Stimulated activated CD8-positive, alpha-beta memory T cell treated with anti-CD3 and anti-CD28 coated beads, Interleukin-7, amount 100 ng/mL, for 1 hour (primary cell): Measurements from ENCODE around the gene PNPLA2.

Source experiments
- DNase-seq, 2 donors: peaks; one replicate each; pipeline ENCODE4 v3.0.0-alpha.2; 2020; ENCODE audit warnings: low read depth in 2 of 2

Gene PNPLA2

DNA sequence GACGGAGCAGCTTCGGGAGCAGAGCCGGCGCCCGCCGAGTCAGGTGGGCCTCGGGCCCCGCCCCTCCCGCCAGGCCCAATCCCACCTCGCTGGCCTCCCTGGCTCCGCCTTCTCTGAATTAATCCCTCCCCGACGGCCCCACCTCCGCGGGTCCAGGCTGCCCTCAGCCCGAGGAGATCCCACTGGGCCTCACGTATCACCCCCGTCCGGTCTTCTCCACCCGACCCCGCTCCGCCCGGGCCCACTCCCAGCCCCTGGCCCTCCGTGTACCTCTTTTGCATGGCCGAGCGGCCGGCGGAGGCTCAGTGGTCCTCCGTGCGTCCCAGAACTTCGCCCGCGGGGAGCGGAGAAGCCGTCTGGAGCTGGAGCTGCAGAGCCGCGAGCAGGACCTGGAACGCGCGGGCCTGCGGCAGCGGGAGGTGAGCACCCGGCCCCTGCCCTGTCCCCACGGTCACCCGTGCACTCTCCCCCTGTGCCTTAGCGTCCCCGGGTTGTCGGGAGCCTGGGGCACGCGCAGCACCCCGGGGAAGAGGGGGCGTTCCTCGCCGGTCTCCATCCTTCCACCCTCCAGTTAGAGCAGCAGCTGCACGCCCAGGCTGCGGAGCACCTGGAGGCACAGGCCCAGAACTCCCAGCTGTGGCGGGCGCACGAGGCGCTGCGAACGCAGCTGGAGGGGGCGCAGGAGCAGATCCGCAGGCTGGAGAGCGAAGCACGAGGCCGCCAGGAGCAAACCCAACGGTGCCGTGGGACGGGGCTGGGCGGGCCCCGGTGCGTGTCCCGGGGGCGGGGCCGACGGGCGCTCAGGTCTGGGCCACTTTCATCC is 11.8 kb downstream of the PNPLA2 start:
- DNase-seq, result peak in 1 of 2 donors; percentile 41

DNA sequence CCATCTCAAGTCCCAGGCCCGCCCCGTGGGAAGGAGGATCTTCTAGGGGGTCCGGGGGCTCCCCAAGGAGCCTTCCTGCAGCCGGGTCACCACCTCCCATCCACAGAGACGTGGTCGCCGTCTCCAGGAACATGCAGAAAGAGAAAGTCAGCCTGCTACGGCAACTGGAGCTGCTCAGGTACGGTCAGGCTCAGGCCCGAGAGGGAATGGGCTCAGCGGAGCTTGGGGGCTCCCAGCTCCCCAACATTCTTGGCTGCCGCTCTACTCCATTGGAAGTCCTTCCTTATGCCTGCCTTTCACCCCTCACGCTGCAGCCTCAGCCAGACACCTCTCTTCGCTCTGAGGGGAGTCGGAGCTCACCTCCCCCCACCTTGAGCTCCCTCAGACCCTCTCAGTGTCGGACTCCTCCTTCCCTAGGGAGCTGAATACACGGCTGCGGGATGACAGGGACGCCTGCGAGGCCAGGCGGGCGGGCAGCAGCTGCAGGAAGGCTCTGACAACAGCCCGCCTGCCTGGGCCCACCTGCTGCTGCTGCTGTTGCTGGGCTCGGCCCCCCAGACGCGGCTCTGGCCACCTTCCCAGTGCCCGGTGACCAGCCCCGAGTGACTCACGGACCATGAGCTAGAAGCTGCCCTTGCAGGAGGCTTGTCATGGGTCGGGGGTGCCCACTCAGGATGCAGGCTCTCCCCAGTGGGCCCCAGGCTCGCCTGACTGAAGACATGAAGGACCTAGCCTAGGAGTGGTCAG is 12.6 kb downstream of the PNPLA2 start:
- no peak for DNase-seq

DNA sequence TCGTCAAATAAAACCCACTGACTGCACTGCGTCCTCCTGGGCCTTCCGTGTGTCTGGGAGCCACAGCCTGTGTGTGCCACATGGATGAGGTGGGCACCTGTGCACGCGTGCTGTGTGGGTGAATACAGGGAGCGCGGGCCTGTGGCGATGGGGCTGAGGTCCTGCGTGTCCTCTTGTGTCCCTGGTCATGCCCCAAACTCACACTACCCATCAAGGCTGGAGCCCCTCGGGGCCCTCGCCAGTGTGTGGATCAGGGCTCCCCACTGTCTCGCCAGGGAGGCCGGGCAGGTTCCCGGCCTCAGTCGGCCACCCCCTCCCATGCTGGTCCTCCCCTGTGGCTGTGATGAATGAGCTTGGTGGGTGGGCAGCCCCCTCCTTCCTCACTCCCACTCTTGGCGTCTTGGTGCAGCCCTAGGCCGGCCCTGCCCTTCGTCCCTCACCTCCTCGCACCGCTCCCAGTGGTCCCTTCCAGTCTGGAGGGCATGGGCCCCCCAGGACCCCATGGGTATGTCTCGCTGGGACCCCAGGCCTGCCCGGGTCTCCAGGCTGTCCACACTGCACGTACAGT is 13.3 kb downstream of the PNPLA2 start:
- DNase-seq, result no peak

DNA sequence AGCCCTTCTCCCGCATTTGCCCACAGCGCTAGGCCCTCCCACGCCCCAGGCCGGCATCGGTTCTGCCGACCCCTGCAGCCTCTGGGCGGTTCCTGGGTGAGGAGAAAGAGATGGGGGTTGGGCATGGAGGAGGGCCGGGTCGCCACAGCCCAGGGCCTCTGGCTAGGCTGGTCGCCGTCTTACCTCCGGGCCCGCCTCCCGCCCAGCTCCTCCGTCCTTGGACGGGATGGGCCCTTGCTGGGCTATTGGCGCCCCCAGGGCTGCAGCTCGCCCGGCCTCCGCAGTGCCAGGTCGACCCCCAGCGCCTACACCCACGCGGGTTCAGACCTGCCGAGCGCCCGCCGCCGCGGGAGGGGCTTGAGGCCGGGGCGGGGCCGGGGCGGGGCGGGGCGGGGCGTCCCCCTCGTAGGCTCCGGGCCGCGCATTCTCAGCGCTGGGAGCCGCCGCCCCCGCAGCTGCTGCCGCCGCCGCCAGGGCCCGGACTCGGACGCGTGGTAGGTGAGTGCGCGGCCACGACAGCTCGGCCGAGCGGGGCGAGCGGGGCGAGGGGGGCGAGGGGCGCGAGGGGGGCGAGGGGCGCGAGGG is 13.9 kb downstream of the PNPLA2 start, which contains the start of gene CD151:
CD151 (plus strand) TSS at position 424 of the 585 bp plus-strand sequence. CDS start 3,118 bp downstream, outside the sequence.
- DNase-seq, result no peak

DNA sequence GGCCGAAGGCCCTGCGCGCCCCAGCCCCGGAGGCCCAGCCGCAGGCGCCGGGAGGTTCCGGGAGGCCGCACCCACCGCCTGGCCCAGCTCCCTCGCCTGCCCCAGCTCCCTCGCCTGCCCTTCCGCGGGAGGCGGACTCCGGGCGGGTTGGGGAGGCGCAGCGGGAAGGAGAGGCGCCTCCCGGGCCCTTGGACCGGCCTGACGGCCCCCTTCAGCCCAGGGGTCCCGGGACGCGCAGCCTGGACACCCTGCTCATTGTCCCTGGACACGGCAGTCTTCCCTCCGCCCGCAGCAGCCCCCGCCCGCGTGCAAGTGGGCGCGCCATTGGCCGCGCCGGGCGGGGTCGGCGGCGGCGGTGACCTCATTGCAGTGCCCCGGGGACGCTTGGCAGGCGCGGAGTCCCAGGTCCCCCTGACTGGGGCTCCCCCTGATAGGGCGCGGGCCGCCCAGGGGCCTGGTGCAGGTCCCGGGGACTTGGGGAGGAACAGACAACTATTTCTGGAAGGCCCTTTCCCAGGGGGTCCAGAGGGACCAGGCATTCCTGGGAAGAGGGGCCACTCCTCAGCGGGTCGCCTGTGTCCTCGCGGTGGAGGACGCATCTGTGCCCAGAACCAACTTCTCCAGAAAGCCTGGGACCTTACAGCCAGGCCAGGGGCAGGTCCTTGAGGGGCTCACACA is 14.5 kb downstream of the PNPLA2 start:
- DNase-seq, result no peak

DNA sequence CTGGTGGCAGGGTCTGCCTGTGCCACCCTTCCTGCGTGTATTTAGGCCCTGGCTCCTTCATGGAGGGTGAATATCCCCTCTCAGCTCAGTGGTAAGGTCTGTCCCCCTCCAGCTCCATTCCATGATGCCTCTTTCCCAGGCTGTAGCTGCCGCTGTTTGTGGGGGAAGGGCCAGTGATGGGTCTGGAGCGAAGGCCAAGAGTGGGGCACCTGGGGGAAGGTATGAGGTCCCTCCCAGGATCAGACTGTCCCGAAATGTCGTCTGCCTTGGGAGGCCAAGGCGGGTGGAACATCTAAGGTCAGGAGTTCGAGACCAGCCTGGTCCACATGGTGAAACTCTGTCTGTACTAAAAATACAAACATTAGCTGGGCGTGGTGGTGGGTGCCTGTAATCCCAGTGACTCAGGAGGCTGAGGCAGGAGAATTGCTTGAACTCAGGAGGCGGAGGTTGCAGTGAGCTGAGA is 15.2 kb downstream of the PNPLA2 start:
- no peak for DNase-seq

DNA sequence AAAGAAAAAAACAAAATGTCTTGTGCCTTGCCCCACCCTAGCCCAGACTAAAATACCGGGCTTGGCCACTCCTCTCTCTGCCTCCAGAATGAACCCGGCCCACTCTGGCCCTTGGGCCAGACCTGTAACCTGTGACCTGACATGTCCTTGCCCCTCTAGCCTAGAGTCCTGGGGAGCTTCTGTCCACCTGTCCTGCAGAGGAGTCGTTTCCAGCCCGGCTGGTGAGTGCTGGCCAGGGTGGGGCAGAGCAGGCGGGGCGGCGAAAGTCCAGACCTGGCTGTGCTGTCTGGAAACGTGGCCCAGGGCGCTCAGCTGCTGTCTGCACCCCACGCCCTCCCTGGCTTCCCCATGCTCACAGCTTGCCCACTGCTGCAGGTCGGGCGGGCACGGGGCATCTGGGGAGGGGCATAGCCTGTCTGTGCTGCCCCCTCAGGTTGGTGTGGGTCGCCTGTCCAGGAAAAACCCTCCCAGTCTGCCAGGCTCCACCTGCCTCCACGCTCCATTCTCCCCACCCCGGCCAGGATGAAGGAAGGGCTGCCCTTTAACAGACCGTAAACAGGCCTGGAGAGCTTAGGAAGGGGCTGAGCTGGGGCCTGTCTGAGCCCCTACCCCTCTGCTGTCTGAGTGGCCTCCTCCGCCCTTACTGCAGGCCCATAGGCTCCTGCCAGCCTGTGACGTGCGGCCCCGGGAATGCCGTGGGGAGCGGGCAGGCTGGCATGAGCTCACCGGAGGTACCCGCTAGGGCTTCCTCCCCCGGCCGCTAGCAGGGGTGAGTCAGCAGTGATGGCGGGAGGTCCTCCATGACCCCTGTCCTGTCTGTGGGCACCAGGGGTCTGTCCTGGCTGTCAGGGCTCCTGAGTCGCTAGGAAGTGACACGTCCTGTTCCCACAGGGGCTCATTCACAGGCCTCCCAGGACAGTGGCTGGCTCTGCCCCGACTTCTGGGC is 15.9 kb downstream of the PNPLA2 start:
- no peak for DNase-seq

DNA sequence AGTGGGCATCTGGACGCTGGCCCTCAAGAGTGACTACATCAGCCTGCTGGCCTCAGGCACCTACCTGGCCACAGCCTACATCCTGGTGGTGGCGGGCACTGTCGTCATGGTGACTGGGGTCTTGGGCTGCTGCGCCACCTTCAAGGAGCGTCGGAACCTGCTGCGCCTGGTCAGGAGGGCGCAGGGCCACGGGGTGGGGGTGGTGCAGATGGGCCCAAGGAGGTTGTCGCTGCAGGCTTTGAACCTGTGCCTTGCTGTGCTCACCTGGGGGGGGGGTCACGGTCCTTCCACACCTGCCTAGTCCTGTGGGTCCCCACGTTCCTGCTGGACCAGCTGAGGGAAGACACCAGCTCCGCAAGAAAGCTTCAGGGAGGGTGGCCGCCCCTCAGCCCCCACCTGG is 17.6 kb downstream of the PNPLA2 start:
- no peak for DNase-seq

DNA sequence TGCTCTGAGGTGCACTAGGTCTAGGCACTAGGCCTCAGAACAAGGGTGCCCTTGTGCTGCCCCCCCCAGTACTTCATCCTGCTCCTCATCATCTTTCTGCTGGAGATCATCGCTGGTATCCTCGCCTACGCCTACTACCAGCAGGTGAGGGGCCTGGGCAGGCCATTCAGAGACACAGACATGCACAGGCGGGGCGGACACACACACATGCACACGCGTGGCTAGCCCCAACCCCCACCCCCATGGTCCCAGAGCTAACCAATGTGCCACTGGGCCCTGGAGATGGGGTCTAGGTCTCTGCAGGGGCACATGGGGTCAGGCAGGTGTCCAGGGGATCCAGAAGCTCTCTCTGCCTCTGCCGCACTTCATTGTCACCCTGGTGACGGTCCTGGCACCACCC is 18.0 kb downstream of the PNPLA2 start:
- DNase-seq, result no peak

DNA sequence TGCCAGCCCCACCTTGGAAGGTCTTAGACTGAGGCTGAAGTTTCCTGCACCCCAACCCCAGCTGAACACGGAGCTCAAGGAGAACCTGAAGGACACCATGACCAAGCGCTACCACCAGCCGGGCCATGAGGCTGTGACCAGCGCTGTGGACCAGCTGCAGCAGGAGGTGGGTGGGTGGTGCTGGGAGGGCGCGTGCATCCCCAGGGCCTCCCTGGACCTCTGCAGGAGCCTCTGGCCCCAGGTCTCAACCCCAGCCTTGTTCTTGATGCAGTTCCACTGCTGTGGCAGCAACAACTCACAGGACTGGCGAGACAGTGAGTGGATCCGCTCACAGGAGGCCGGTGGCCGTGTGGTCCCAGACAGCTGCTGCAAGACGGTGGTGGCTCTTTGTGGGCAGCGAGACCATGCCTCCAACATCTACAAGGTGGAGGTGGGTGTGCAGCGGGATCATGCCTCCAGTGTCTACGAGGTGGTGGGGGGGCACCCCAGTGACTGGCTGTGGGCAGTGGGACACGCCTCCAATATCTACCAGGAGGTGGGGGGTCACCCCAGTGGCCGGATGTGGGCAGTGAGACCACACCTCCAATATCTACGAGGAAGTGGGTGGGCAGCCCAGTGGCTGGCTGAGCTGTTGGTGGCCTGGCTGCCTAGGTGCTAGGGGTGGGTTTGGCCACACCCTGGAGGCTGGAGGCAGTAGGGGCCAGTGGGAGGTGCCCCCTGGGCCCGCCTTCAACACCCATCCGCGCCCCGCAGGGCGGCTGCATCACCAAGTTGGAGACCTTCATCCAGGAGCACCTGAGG is 18.7 kb downstream of the PNPLA2 start:
- DNase-seq, result no peak

DNA sequence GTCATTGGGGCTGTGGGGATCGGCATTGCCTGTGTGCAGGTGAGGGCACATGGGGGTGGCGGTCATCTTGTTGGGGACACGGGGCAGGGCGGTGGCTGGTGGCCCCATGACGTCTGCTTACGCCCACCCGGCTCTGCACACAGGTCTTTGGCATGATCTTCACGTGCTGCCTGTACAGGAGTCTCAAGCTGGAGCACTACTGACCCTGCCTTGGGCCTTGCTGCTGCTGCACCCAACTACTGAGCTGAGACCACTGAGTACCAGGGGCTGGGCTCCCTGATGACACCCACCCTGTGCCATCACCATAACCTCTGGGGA is 19.2 kb downstream of the PNPLA2 start:
- no peak for DNase-seq

DNA sequence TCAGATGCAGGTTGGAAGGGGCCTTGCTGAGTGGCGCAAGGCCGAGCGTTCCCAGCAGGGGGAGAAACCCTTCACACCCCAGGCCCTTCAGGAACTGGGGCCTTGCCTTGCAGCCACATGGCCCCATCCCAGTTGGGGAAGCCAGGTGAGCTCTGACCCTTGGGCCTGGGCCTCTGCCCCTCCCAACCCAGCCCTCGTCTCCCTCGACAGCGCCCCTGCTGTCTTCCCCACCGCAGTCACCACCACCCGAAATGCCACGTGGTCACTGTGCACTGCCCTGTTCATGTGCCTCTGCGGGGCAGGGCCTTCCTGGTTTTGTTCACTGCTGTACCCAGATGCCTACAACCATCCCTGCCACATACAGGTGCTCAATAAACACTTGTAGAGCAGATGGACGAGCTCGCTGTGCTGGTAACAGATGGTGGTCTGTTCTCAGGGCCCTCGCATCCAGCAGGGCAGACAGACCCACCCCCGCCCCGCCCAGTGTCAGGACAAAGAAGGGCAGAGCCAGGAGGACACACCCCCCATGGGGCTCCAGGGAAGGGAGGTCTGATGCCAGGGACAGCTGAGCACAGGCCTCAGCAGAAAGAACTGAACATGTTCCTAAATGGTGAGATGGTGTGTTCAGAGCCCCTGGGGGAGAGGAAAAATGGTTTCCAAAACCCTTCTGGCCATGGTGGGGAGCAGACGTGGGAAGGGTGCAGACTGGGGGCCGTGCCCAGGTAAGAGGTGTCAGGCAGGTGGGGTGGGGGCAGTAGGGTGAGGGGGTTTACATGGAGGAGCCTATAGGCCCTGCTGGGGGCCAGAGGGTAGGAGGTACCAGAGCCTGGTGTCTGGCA is 19.9 kb downstream of the PNPLA2 start:
- no peak for DNase-seq

DNA sequence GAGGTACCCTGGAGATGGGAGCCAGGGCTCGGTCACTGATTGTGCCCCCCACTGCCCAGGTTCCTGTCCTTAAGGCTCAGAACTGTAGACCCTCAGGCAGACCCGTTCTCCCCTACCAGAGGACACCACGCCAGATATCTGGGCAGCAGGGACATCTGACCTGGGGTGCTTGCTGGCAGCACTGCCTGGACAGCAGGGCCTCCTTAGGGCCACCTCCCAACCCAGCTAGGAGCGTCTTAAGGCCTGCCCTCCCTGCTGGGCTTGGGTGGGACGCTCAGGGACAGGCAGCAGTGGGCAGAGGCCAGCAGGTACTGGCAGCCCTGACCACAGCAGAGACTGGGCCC is 20.5 kb downstream of the PNPLA2 start:
- no peak for DNase-seq

DNA sequence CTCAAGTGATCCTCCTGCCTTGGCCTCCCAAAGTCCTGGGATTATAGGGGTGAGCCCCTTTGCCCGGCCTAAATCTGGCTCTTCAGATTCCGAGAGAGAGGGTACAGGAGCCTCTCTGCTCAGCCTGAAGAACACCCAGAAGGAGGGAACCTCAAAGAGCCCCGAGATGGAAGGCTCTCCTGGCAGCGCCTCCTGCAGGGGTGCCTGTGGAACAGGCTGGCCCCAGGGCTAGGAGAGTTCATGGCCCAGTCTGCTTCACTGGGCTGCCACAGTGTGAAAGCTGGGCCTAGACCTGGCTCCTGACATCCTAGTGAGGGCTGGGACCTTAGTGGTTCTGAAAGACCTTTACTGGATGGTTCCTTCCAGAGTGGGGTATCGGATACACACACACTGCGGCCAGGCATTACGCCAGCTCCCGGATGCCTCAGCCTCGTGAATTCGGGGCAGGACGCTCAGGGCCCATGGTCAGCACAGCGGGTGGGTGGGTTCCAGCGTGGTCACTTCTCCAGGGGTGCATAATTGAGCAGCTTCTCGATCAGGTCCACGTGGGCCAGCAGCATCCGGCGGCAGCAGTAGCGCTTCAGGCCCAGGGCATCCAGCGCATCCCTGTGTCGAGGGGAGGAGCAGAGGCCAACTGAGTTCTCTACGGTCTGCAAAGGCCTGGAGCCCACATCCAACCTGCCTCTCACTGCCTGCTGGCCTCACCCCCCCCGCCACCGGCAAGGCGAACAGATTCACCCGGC is 21.3 kb downstream of the PNPLA2 start:
- DNase-seq, result no peak

DNA sequence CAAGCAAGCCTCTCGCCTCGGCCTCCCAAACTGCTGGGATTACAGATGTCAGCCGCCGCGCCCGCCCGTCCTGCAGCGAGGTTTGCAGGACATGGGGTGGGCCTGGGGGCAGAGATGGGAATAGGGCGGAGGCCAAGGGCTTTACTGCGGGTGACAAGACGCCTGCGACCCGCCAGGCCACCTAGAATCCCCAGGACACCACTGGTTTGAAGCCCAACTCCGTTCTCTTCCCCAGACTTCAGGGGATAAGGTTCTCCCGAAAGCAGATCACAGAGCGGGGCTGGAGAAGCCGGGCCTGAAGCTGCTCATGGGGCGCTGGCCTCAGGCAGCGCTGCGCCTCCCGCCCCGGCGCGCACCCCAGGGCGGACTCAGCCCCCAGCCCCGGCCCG is 23.3 kb downstream of the PNPLA2 start:
- DNase-seq, result no peak

DNA sequence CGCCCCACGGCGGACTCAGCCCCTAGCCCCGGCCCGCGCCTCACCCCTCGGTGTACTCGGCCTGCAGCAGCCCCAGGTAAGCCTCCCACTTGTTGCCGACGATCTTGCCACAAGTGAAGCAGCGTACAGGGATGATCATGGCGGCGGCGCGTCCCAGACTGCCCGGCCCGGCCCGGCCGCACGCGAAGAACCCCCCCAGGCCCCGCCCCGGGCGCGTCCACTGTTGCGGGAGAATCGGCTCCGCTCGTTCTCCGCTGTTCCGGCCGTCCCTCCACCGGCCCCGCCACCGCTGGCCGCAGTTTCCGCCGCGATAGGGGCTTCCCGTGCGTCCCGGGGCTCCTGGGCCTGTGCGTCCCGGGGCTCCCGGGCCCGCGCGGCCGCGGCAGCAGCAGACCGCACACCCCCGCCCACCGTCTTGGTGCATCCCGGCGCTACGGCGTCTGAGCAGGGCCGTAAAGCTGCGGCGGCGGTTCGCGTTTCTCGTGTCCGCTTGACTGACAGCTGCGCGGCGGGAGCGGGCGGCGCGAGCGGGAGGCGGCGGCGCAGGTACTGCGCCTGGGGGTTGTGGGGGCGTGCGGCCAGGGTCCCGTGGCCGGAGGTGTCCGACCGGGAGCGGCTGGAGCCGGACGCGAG is 23.8 kb downstream of the PNPLA2 start, which contains the start of the genes POLR2L and TSPAN4:
POLR2L (minus strand) TSS at position 160 of the 633 bp plus-strand sequence; CDS start at position 139, 21 bp downstream.
TSPAN4 (plus strand) TSS at position 483 of the 633 bp plus-strand sequence. CDS start 7,453 bp downstream, outside the sequence.
- DNase-seq, result peak; percentile 75 to 82

DNA sequence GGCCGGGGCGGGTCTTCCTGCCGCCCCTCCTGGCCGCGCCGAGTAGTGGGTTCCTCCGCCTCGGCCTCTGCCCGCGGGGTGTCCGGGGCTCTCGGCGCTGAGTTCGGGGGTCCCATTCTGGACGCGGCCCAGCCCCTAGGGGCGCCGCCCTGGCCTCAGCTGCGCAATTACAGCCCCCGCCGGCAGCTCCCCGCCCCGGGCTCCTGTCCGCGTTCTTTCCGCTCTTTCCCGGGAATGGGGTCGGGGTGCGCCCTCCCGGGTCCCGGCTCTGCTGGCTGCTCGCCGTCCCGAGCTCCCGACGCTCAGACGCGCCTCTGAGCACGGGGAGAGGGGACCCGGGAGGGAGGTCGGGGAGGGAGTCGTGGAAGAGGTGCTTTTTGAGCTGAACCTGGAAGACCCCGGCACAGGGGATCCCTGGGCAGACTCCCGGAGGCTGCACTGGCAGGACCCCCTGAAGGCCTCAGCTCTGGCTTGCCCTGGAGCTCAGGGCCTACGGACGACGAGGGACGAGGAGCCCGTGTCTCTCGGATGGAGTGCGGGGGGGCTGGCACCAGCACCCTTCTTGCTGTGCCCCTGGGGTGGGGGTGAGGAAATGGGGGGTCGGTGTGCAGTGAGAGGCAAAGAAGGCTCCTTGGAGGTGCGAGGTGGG is 24.5 kb downstream of the PNPLA2 start:
- no peak for DNase-seq
